Measurements from ENCODE around the gene AFF1.

The AFF1 gene

GRCh38 chr4:87100168-87100567, 165.4 kb downstream of the AFF1 start:
- no peak for DNase-seq (ENCODE audit: low read depth)
- H3K4me3 ChIP-seq (ENCODE audit: low read depth, low read length) = no peak overlapping the region
- no peak for TF ChIP-seq CTCF (IDR thresholded peaks at IDR 0.05; ENCODE audit: insufficient read depth, low read depth, low read length, missing control alignments)

- no peak for TF ChIP-seq CTCF (IDR thresholded peaks at IDR 0.05; ENCODE audit: insufficient read depth, low read depth, low read length, missing control alignments)
- no peak for DNase-seq (ENCODE audit: low read depth)
- H3K4me3 ChIP-seq (ENCODE audit: low read depth, low read length) = no peak overlapping the region
These were observed 166.9 kb downstream of the AFF1 start for GRCh38 chr4:87101543-87102199.

DNA sequence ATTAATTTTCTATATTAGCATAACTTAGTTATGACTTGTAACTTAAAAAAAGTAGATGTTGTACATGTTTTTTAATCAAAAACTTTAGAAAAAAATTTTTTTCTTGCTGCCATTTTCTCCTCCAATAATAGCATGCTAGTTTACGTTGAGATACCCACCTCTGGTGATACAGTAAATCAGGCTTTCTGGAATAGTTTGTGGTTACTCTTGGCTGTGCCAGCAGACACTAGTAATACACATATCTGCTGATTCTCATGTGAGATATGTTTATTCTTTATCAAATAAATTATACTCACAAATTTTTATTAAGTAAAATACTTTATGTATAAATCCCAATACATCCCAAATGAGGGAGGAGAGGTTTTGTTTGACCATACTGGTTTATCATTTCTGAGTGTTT, 168.3 kb downstream of the AFF1 start:
- no peak for TF ChIP-seq CTCF (IDR thresholded peaks at IDR 0.05; ENCODE audit: insufficient read depth, low read depth, low read length, missing control alignments)
- no peak for DNase-seq (ENCODE audit: low read depth)

GRCh38 chr4:87103691-87104187, 168.9 kb downstream of the AFF1 start:
- TF ChIP-seq CTCF (IDR thresholded peaks at IDR 0.05; ENCODE audit: insufficient read depth, low read depth, low read length, missing control alignments) = no peak
- H3K4me3 ChIP-seq (ENCODE audit: low read depth, low read length) = no peak overlapping the region
- no peak for DNase-seq (ENCODE audit: low read depth)

More for the DNA sequence above, 168.3 kb downstream of the AFF1 start:
- H3K4me3 ChIP-seq (ENCODE audit: low read depth, low read length) = no peak overlapping the region

GRCh38 chr4:87105101-87105845, 170.5 kb downstream of the AFF1 start:
- TF ChIP-seq CTCF (IDR thresholded peaks at IDR 0.05; ENCODE audit: insufficient read depth, low read depth, low read length, missing control alignments) = no peak
- no peak overlapping the region for H3K4me3 ChIP-seq (ENCODE audit: low read depth, low read length)
- no peak for DNase-seq (ENCODE audit: low read depth)

- no peak overlapping the region for H3K4me3 ChIP-seq (ENCODE audit: low read depth, low read length)
- TF ChIP-seq CTCF (IDR thresholded peaks at IDR 0.05; ENCODE audit: insufficient read depth, low read depth, low read length, missing control alignments) = no peak
- DNase-seq (ENCODE audit: low read depth) = no peak
These were observed 173.3 kb downstream of the AFF1 start for GRCh38 chr4:87108142-87108546.

Data from GM12865 (cell line).